BLaER1 treated with 17β-estradiol and CSF1 and Interleukin-3, amounts not matched to agents 10 nM and 100 nM (cell line): ENCODE measurements around the gene XPO6.

ENCODE experiments used
- H3K27ac ChIP-seq, 11 experiments: shearing (Covaris generic); formaldehyde crosslinking; 2 replicates each; pipeline ENCODE4 v1.8.1; 2022
- H3K27me3 ChIP-seq, 11 experiments: shearing (Covaris generic); formaldehyde crosslinking; 2 replicates each; pipeline ENCODE4 v1.8.1; 2022
- H3K36me3 ChIP-seq, 11 experiments: shearing (Covaris generic); formaldehyde crosslinking; 2 replicates each; pipeline ENCODE4 v1.8.1; 2022
- H3K4me1 ChIP-seq, 10 experiments: shearing (Covaris generic); formaldehyde crosslinking; 2 replicates each; pipeline ENCODE4 v1.8.1; 2022
- H3K4me2 ChIP-seq, 11 experiments: shearing (Covaris generic); formaldehyde crosslinking; 2 replicates each; pipeline ENCODE4 v1.8.1; 2022
- H3K4me3 ChIP-seq, 10 experiments: shearing (Covaris generic); formaldehyde crosslinking; 2 replicates each; pipeline ENCODE4 v1.8.1; 2022
- H3K9ac ChIP-seq, 11 experiments: shearing (Covaris generic); formaldehyde crosslinking; 2 replicates each; pipeline ENCODE4 v1.8.1; 2022
- H3K9me3 ChIP-seq, 11 experiments: shearing (Covaris generic); formaldehyde crosslinking; replicated peaks in 1 of 11; 2 replicates each; pipeline ENCODE4 v1.8.1; 2022
- H4K20me1 ChIP-seq, 11 experiments: shearing (Covaris generic); formaldehyde crosslinking; 2 replicates each; pipeline ENCODE4 v1.8.1; 2022
- Cebpa-rat ChIP-seq, 11 experiments: shearing (Covaris generic); IDR thresholded peaks; 2 replicates each; pipeline ENCODE4 v1.8.1; 2022

Gene XPO6

GRCh38 chr16:28156056-28156680, 55.6 kb downstream of the XPO6 start:
- Histone ChIP-seq H3K4me3 (no peak overlapping the region), H3K4me1 (peaks cover 12 to 46% (median 32%) of the 10 kb centered on the region in 10 experiments), H3K4me2 (no peak overlapping the region), H3K27ac (no peak overlapping the region), H3K9ac (no peak overlapping the region), H3K27me3 (no peaks in the 10 kb centered on the region), H3K9me3 (no peaks in the 10 kb centered on the region), H3K36me3 (peaks cover 64 to 99% (median 83%) of the 10 kb centered on the region in 11 experiments), H4K20me1 (peaks cover 0 to 62% (median 11%) of the 10 kb centered on the region in 11 experiments; a peak in 9 of 22 replicates)
- no peak for TF ChIP-seq Cebpa-rat (IDR thresholded peaks at IDR 0.05)

- Histone ChIP-seq H3K9ac (no peak overlapping the region), H3K4me2 (no peak overlapping the region), H4K20me1 (peaks cover 0 to 67% (median 11%) of the 10 kb centered on the region in 11 experiments; a peak in 8 of 22 replicates), H3K4me3 (no peak overlapping the region), H3K27me3 (no peaks in the 10 kb centered on the region), H3K9me3 (no peaks in the 10 kb centered on the region), H3K27ac (no peak overlapping the region), H3K36me3 (peaks cover 69 to 99% (median 91%) of the 10 kb centered on the region in 11 experiments), H3K4me1 (peaks cover 11 to 43% (median 26%) of the 10 kb centered on the region in 10 experiments)
- TF ChIP-seq Cebpa-rat (IDR thresholded peaks at IDR 0.05) = no peak
Observed at GRCh38 chr16:28155293-28155692, 56.5 kb downstream of the XPO6 start.

- no peak for TF ChIP-seq Cebpa-rat (IDR thresholded peaks at IDR 0.05)
- Histone ChIP-seq H3K4me3 (no peak overlapping the region), H3K27ac (no peak overlapping the region), H3K36me3 (peaks cover 95 to 100% (median 100%) of the 10 kb centered on the region in 11 experiments), H3K9me3 (no peaks in the 10 kb centered on the region), H3K27me3 (no peaks in the 10 kb centered on the region), H3K4me1 (peaks cover 0 to 34% (median 15%) of the 10 kb centered on the region in 10 experiments; a peak in 12 of 20 replicates), H3K9ac (no peak overlapping the region), H4K20me1 (peaks cover 0 to 98% (median 13%) of the 10 kb centered on the region in 11 experiments; a peak in 7 of 22 replicates), H3K4me2 (no peak overlapping the region)
Observed at GRCh38 chr16:28151180-28151579, 60.6 kb downstream of the XPO6 start.

GRCh38 chr16:28149011-28149888, 62.5 kb downstream of the XPO6 start:
- Histone ChIP-seq H4K20me1 (peaks cover 0 to 97% (median 12%) of the 10 kb centered on the region in 11 experiments; a peak in 7 of 22 replicates), H3K27me3 (no peaks in the 10 kb centered on the region), H3K9me3 (no peaks in the 10 kb centered on the region), H3K4me1 (peaks cover 0 to 53% (median 30%) of the 10 kb centered on the region in 10 experiments; a peak in 14 of 20 replicates), H3K9ac (no peak overlapping the region), H3K4me2 (peak overlapping the region in 4 of 11 experiments; percentile 12 to 38 (median 22); a peak in 7 of 22 replicates), H3K27ac (peak overlapping the region in 1 of 11 experiments; percentile 17; a peak in 1 of 22 replicates), H3K4me3 (no peak overlapping the region), H3K36me3 (peaks cover 96 to 100% (median 99%) of the 10 kb centered on the region in 11 experiments)
- no peak for TF ChIP-seq Cebpa-rat (IDR thresholded peaks at IDR 0.05)

- TF ChIP-seq Cebpa-rat (IDR thresholded peaks at IDR 0.05) = no peak
- H3K4me2 ChIP-seq = peak overlapping the region in 4 of 11 experiments; percentile 17 to 45 (median 36); a peak in 7 of 22 replicates
- peaks cover 21 to 79% (median 54%) of the 10 kb centered on the region in 10 experiments for H3K4me1 ChIP-seq
- peaks cover 81 to 92% (median 88%) of the 10 kb centered on the region in 11 experiments for H3K36me3 ChIP-seq
- peak overlapping the region in 4 of 11 experiments; percentile 16 to 55 (median 34); a peak in 5 of 22 replicates for H3K27ac ChIP-seq
- no peak overlapping the region for H3K4me3 ChIP-seq
- no peak overlapping the region for H3K9ac ChIP-seq
- H3K27me3 ChIP-seq = no peaks in the 10 kb centered on the region
- H3K9me3 ChIP-seq = no peaks in the 10 kb centered on the region
- peaks cover 0 to 97% (median 18%) of the 10 kb centered on the region in 11 experiments; a peak in 11 of 22 replicates for H4K20me1 ChIP-seq
Observed at GRCh38 chr16:28146536-28146935, 65.2 kb downstream of the XPO6 start.

GRCh38 chr16:28145796-28146195, 66.0 kb downstream of the XPO6 start:
- H3K4me1 ChIP-seq = peaks cover 28 to 86% (median 61%) of the 10 kb centered on the region in 10 experiments
- H3K9ac ChIP-seq = no peak overlapping the region
- no peaks in the 10 kb centered on the region for H3K9me3 ChIP-seq
- H3K4me2 ChIP-seq = peak overlapping the region in 5 of 11 experiments; percentile 14 to 45 (median 31); a peak in 8 of 22 replicates
- H3K36me3 ChIP-seq = peaks cover 74 to 92% (median 81%) of the 10 kb centered on the region in 11 experiments
- no peak overlapping the region for H3K4me3 ChIP-seq
- no peaks in the 10 kb centered on the region for H3K27me3 ChIP-seq
- H3K27ac ChIP-seq = peak overlapping the region in 4 of 11 experiments; percentile 16 to 55 (median 34); a peak in 7 of 22 replicates
- H4K20me1 ChIP-seq = peaks cover 0 to 97% (median 24%) of the 10 kb centered on the region in 11 experiments; a peak in 11 of 22 replicates
- TF ChIP-seq Cebpa-rat (IDR thresholded peaks at IDR 0.05) = no peak

GRCh38 chr16:28140788-28141618, 70.8 kb downstream of the XPO6 start:
- H3K4me3 ChIP-seq = peak overlapping the region in 8 of 10 experiments; percentile 18 to 55 (median 40); a peak in 12 of 20 replicates
- peak overlapping the region; percentile 44 to 73 (median 54); a peak in 17 of 22 replicates for H3K9ac ChIP-seq
- H3K27me3 ChIP-seq = no peaks in the 10 kb centered on the region
- H3K4me2 ChIP-seq = peak overlapping the region; percentile 60 to 94 (median 83)
- peaks cover 48 to 78% (median 62%) of the 10 kb centered on the region in 10 experiments for H3K4me1 ChIP-seq
- H4K20me1 ChIP-seq = peaks cover 0 to 94% (median 23%) of the 10 kb centered on the region in 11 experiments; a peak in 15 of 22 replicates
- H3K9me3 ChIP-seq = no peaks in the 10 kb centered on the region
- peak in 4 of 11 experiments; percentile 22 to 55 (median 31); a peak in 3 of 22 replicates for TF ChIP-seq Cebpa-rat (IDR thresholded peaks at IDR 0.05)
- H3K36me3 ChIP-seq = peaks cover 61 to 91% (median 68%) of the 10 kb centered on the region in 11 experiments
- H3K27ac ChIP-seq = peak overlapping the region; percentile 43 to 85 (median 71); a peak in 21 of 22 replicates

GRCh38 chr16:28139530-28139929, 72.2 kb downstream of the XPO6 start:
- Histone ChIP-seq H3K9me3 (no peaks in the 10 kb centered on the region), H3K36me3 (peaks cover 62 to 91% (median 68%) of the 10 kb centered on the region in 11 experiments), H3K4me1 (peaks cover 44 to 64% (median 53%) of the 10 kb centered on the region in 10 experiments), H3K27me3 (no peaks in the 10 kb centered on the region), H3K9ac (no peak overlapping the region), H3K4me2 (no peak overlapping the region), H3K4me3 (no peak overlapping the region), H4K20me1 (peaks cover 0 to 97% (median 23%) of the 10 kb centered on the region in 11 experiments; a peak in 15 of 22 replicates), H3K27ac (no peak overlapping the region; a peak in 1 of 22 replicates)
- TF ChIP-seq Cebpa-rat (IDR thresholded peaks at IDR 0.05) = no peak
